Fibroblast of upper back skin (primary cell): ENCODE data around the gene CDKAL1.
"Not testable (repeated sequence)": the region's sequence is repeated elsewhere in the genome, so short reads cannot be mapped to it uniquely, and the experiment has no call there.

Experiments
- DNase-seq: peaks from one replicate; pipeline ENCODE4 v3.0.0-alpha.2; 2013

Gene CDKAL1

DNA sequence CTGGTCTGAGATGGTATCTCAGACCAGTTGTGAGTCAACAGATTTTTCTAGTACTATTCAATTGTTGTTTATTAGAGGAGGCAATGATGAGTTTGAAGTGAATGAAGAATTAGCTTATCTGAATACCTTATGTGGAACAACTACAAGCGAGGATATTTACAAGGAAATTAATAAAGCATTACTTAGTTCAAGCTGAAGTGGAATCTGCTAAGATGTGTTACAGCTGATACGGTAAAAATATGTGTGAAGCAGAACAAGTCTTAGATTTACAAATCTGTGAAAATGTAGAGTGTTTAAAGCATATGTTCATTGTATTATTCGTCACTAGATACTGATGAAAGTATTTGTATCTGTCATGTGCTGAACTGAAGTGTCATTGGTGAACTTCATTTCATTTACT lies 272.4 kb downstream of the CDKAL1 start:
- DNase-seq: no peak

DNA sequence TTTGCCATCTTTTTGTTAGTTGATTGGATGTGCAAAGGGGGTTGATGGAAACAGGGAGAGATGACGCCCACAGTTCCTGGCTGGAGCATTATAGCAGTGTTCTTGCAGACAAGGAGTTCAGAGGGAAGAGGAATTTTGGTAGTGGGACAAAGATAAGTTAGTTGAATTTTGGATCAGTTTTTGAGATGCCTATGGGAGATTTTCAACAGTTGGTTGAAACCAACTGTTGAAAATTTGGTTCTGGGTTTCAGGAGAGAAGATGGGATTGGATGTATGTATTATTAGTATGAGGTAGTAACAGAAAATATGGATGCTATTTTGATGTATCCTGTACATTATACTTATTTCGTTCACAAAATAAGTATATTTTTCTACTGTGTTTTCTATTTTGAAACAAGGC lies 274.2 kb downstream of the CDKAL1 start:
- no peak for DNase-seq

DNA sequence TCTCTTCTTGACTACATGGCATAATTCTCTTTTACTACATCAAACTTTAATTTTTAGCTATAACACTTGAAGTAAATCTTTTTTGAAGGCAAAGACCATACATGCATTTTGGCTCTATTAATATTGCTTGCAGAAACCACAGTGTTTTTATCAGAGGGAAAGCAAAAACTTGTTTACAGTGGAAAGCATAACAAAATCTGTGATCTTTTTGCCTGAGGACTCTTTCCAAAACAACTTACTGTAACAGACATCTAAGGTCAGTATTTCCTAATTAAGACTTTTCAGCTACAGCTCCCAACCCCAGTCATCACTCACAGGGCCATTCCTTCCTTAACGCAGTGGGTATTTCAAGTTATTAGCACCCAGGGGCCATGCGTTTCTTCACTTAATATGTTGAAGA lies 274.7 kb downstream of the CDKAL1 start:
- DNase-seq: no peak

DNA sequence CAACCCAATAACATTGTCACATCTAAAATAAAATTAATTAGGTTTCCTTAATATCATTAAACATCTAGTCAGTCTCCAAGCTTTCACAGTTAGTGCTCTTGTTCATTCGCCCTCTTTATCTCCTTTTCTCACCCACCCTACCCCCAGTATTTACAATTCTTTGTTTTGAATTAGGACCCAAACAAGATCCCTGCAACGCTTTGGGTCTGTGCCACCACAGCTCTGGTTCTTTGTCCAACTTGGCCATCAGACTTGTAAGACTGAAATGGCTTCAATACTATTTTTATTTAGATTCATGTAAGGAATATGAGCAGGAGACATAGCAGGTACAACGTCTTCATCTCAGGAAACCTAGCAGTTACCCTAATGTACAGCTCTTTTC lies 276.5 kb downstream of the CDKAL1 start:
- no peak for DNase-seq

DNA sequence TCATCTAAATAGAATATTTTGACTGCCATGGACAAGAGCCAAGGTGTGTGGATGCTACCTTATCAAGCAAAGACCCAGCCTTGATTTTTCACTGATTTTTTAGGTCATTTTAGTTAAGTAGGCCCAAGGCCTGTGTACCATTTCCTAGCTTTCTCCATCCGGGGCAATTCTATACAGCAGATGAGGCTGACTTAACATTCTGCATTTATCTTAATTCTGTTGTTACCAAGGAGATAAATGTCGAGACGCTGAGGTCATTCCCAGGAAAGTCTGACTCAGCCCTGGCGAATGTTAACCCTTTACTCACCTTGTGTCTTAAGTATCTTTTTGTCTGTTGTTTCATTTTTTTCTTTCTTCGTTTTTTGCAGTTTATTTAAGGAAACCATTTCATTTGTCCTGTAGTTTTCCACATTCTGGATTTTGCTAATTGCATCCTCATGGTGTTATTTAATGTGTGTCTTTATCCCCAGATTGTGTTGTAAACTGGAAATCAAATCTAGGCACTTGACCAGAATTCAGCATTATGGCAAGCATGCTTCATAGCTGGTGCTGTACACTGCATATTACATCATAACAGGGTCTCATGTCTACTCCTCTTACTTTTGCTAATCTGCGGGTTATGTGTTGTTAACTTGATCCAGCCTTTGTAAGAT lies 277.0 kb downstream of the CDKAL1 start:
- peak; percentile 98 for DNase-seq

GRCh38 chr6:20812776-20813175 lies 278.5 kb downstream of the CDKAL1 start:
- DNase-seq: no peak

DNA sequence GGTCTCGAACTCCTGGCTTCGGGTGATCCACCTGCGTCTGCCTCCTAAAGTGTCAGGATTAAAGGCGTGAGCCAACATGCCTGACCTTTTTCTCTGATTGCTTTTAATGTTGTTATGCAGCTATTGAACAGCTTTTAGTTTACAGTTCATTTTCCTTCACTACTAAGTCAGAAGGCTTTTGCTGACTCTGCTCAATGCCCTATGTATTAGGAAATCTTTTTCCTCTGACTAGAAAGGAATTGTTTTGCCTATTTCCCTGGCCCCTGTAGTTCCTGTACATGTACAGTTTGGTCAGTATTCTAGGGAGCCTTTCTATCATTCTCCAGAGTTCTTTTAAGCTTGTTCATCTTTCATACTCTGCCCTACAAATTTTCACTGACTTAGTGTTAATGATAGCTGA lies 280.2 kb downstream of the CDKAL1 start:
- no peak for DNase-seq

GRCh38 chr6:20816126-20816525 lies 281.9 kb downstream of the CDKAL1 start:
- no peak for DNase-seq

GRCh38 chr6:20817806-20818320 lies 283.6 kb downstream of the CDKAL1 start:
- no peak for DNase-seq

GRCh38 chr6:20819774-20820400 lies 285.6 kb downstream of the CDKAL1 start:
- no peak for DNase-seq

- DNase-seq: peak; percentile 48
Measured at GRCh38 chr6:20826378-20826777, 292.1 kb downstream of the CDKAL1 start.

- peak; percentile 53 for DNase-seq
Measured at GRCh38 chr6:20827798-20828197, 293.5 kb downstream of the CDKAL1 start.

DNA sequence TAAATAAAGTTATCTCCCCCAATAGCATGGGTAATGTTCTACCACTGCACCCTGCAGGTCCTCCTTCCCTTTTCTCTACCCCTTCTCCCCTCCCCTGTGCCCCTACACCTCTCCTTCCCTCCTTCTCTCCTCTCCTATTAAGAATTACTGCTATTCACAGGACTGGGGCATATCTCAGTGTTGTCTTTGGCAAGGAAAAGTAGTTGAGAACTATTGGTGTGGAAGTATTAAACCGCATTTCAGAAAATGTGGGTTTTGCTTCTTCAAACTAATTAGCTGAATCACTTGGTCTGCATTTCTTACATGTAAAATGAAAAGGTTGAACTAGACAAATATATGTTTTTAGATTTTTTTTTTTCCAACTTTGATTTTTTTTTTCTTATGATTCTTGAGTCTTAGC lies 296.3 kb downstream of the CDKAL1 start:
- no peak for DNase-seq

DNA sequence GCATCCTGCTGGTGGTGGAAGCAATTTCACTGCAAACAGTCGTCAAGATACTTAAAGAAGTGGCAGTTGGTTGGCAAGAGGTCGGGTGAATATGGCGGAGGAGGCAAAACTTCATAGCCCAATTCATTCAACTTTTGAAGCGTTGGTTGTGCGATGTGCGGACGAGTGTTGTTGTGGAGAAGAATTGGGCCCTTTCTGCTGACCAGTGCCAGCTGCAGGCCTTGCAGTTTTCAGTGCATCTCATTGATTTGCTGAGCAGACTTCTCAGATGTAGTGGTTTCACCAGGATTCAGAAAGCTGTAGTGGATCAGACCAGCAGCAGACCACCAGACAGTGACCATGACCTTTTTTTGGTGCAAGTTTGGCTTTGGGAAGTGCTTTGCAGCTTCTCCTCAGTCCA lies 297.0 kb downstream of the CDKAL1 start:
- DNase-seq: not testable (repeated sequence)

GRCh38 chr6:20833881-20834515 lies 299.7 kb downstream of the CDKAL1 start:
- no peak for DNase-seq

GRCh38 chr6:20835315-20836010 lies 301.2 kb downstream of the CDKAL1 start:
- no peak for DNase-seq

DNA sequence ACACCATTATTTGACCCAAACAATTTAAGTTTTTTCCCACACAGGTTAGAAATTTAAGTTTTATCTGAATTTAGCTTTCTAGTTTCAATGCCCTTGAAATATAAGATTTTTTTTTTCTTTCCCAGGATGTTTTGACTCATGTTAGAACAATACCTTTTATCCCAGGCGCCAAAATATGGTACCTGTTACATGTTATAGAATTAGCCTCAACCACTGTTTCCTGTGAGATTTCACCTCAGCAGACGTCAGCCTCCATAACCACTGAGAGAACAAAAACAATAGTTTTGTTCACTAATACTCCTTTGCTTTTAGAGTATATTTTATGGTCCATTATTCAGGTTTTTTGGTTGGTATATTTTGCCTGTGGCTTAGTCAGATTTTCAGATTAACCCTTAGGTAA lies 302.9 kb downstream of the CDKAL1 start:
- no peak for DNase-seq

GRCh38 chr6:20838113-20838512 lies 303.9 kb downstream of the CDKAL1 start:
- no peak for DNase-seq

DNA sequence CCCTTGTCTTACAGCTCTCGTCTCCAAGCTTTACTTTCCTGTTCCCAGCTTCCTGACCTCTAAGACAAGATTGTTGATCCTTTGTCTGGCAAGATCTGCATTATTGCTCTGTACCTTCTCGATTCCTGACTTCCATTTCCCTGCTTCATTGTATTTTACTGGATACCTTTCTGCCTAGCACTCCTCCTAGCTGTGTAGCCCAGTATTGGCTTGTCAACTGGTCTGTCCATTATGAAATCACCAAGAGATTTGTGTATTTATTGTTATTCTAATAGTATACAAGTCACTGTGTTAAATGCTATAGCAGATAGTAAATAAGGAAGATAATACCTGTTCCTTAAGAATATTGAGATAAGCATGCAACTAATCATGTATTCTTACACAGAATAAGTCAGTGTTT lies 305.4 kb downstream of the CDKAL1 start:
- no peak for DNase-seq

DNA sequence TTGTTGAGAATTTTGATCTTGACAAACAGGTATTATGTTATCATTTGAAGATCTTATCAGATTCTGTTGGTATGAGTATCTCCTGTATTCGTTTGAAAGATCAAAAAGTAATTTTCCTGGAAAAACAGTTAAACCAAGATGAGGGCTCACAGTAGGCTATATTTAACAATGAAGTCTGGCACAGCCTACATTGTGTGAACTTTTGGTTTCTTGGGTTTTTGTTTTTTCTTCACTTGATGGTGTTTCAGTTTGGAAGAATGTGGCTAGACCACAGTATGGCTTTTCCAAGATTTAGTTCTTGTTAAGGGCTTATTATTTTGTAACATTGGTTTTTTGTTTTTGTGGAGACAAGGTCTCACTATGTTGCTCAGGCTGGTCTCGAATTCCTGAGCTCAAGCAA lies 306.4 kb downstream of the CDKAL1 start:
- peak; percentile 69 for DNase-seq

DNA sequence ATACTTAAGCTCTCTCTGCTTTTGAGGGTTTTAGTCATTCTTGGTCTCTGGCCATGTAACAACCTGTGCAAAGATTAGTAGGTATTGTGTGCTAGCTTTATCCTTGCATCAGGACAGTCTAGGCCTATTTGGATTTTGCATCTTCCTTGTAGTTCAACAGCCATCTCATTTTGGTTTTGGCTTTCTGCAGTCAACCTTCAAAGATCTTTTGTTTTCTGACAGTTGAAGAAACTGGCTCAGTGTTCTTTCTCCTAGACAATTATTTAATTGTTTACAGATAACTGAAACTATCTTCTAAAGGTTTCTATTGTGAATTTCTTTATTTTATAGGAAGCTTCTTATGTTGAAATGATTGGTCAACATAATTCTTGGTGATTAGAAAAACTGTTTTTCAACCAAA lies 307.5 kb downstream of the CDKAL1 start:
- no peak for DNase-seq

DNA sequence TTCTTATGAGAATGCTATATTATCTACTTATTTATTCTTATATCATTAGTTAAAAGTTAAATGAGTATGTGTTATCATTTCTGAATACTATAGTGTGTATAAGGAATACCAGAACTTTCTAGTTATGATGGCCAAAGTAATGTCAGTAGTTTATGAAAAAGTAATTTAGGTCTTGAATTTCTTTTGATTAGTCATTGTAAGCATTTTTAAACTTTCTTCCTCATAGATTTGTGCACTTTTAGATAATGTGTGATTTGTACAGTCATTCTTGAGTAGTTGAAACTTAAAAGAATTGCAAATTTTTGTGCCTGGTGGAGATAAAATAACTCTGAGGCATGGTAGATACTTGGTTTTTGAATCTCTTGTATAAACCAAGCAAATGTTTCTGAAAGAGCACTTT lies 311.3 kb downstream of the CDKAL1 start:
- DNase-seq: no peak

GRCh38 chr6:20846602-20847028 lies 312.4 kb downstream of the CDKAL1 start:
- DNase-seq: peak; percentile 24

GRCh38 chr6:20847904-20848303 lies 313.6 kb downstream of the CDKAL1 start:
- DNase-seq: no peak
